NCI-H524 treated with DMSO at 0.1 percent for 48 hours (cell line): ENCODE results near the gene EBF3.

ENCODE experiments used
- DNase-seq: peaks from one replicate; lab custom pipeline; 2025; lab: John Stamatoyannopoulos, UW

The EBF3 gene

GRCh38 chr10:129869596-129870473 is 94.2 kb downstream of the EBF3 start:
- no peak for DNase-seq

- DNase-seq: no peak
Measured at GRCh38 chr10:129868449-129869035, 95.5 kb downstream of the EBF3 start.

GRCh38 chr10:129867631-129868179 is 96.4 kb downstream of the EBF3 start:
- DNase-seq: no peak

GRCh38 chr10:129866894-129867293 is 97.2 kb downstream of the EBF3 start:
- DNase-seq: no peak

GRCh38 chr10:129865960-129866359 is 98.1 kb downstream of the EBF3 start:
- no peak for DNase-seq

GRCh38 chr10:129865413-129865812 is 98.7 kb downstream of the EBF3 start:
- DNase-seq: no peak

GRCh38 chr10:129864601-129865126 is 99.4 kb downstream of the EBF3 start:
- no peak for DNase-seq

- DNase-seq: no peak
Measured at GRCh38 chr10:129864082-129864481, 100.0 kb downstream of the EBF3 start.

GRCh38 chr10:129863201-129863663 is 100.8 kb downstream of the EBF3 start:
- DNase-seq: no peak

GRCh38 chr10:129861776-129862531 is 102.1 kb downstream of the EBF3 start:
- no peak for DNase-seq

- DNase-seq: no peak
Measured at GRCh38 chr10:129860396-129860795, 103.7 kb downstream of the EBF3 start.

- no peak for DNase-seq
Measured at GRCh38 chr10:129859536-129859935, 104.5 kb downstream of the EBF3 start.

- DNase-seq: no peak
Measured at GRCh38 chr10:129857242-129857960, 106.7 kb downstream of the EBF3 start.

GRCh38 chr10:129855836-129856563 is 108.1 kb downstream of the EBF3 start:
- DNase-seq: no peak

GRCh38 chr10:129854796-129855705 is 109.0 kb downstream of the EBF3 start:
- no peak for DNase-seq

GRCh38 chr10:129854158-129854557 is 109.9 kb downstream of the EBF3 start:
- no peak for DNase-seq

- no peak for DNase-seq
Measured at GRCh38 chr10:129853562-129853903, 110.5 kb downstream of the EBF3 start.

- DNase-seq: no peak
Measured at GRCh38 chr10:129852829-129853561, 111.1 kb downstream of the EBF3 start.
